GM21526 (cell line): ENCODE results near the gene ANKRD22.

Experiments used
- ATAC-seq: cut with Tn5 transposase; IDR thresholded peaks from one replicate; pipeline ENCODE4 v1.9.1; 2021; ENCODE audit warnings: moderate library complexity; ENCODE audit not compliant: unreplicated experiment, low FRiP score

Gene ANKRD22

GRCh38 chr10:88879534-88880281 is 28.1 kb upstream of the ANKRD22 start, which contains the start of gene STAMBPL1:
Gene STAMBPL1, plus strand, starts transcription at chr10:88880245. Its CDS starts 21,464 bp downstream, at chr10:88901709.
- peak; percentile 40 for ATAC-seq

- ATAC-seq, result no peak
These were observed 25.7 kb upstream of the ANKRD22 start for GRCh38 chr10:88877298-88877697.

- ATAC-seq, result no peak
These were observed 23.4 kb upstream of the ANKRD22 start for GRCh38 chr10:88875081-88875480.

- ATAC-seq, result no peak
These were observed 22.6 kb upstream of the ANKRD22 start for GRCh38 chr10:88874281-88874680.

GRCh38 chr10:88873757-88874156 is 22.1 kb upstream of the ANKRD22 start:
- no peak for ATAC-seq

GRCh38 chr10:88870089-88870488 is 18.4 kb upstream of the ANKRD22 start:
- no peak for ATAC-seq

GRCh38 chr10:88866454-88866853 is 14.8 kb upstream of the ANKRD22 start:
- no peak for ATAC-seq

GRCh38 chr10:88865281-88865876 is 13.7 kb upstream of the ANKRD22 start:
- no peak for ATAC-seq

GRCh38 chr10:88861036-88861435 is 9.4 kb upstream of the ANKRD22 start:
- no peak for ATAC-seq

GRCh38 chr10:88858491-88858890 is 6.8 kb upstream of the ANKRD22 start:
- ATAC-seq, result no peak

- no peak for ATAC-seq
These were observed 6.2 kb upstream of the ANKRD22 start for GRCh38 chr10:88857831-88858230.

GRCh38 chr10:88854684-88855083 is 3.0 kb upstream of the ANKRD22 start:
- no peak for ATAC-seq

- ATAC-seq, result no peak
These were observed 1.7 kb upstream of the ANKRD22 start for GRCh38 chr10:88853155-88853881.

GRCh38 chr10:88852327-88852726 is 683 bp upstream of the ANKRD22 start:
- ATAC-seq, result no peak

- ATAC-seq, result no peak
These were observed 932 bp downstream of the ANKRD22 start for GRCh38 chr10:88850712-88851111.

GRCh38 chr10:88849234-88849633 is 2.4 kb downstream of the ANKRD22 start:
- ATAC-seq, result no peak

- ATAC-seq, result no peak
These were observed 3.1 kb downstream of the ANKRD22 start for GRCh38 chr10:88848499-88848898.

GRCh38 chr10:88843171-88843570 is 8.5 kb downstream of the ANKRD22 start:
- no peak for ATAC-seq

GRCh38 chr10:88841316-88842111 is 10.1 kb downstream of the ANKRD22 start:
- ATAC-seq, result no peak

GRCh38 chr10:88840881-88841280 is 10.8 kb downstream of the ANKRD22 start:
- no peak for ATAC-seq

GRCh38 chr10:88840104-88840503 is 11.5 kb downstream of the ANKRD22 start:
- ATAC-seq, result no peak
